Nephron progenitor cell (in vitro differentiated cells): Measurements from ENCODE around the gene GPR85.
"Not testable (repeated sequence)": the region's sequence is repeated elsewhere in the genome, so short reads cannot be mapped to it uniquely, and the experiment has no call there.

Experiments
- DNase-seq: peaks from one replicate; pipeline ENCODE4 v3.0.0; 2021
- H3K27ac Mint-ChIP-seq: 2 replicates; pipeline ENCODE4 v1.8.0; 2021; ENCODE audit warnings: mild to moderate bottlenecking, moderate library complexity, mixed read lengths
- H3K27me3 Mint-ChIP-seq: 2 replicates; pipeline ENCODE4 v1.8.0; 2021; ENCODE audit warnings: mild to moderate bottlenecking, low read depth, mixed read lengths; ENCODE audit not compliant: poor library complexity
- H3K36me3 Mint-ChIP-seq: 2 replicates; pipeline ENCODE4 v1.8.0; 2021; ENCODE audit warnings: low read depth, mixed read lengths
- H3K4me1 Mint-ChIP-seq: 2 replicates; pipeline ENCODE4 v1.8.0; 2021; ENCODE audit warnings: mixed read lengths
- H3K4me3 Mint-ChIP-seq: 2 replicates; pipeline ENCODE4 v1.8.0; 2021; ENCODE audit warnings: mild to moderate bottlenecking, moderate library complexity, mixed read lengths
- H3K9me3 Mint-ChIP-seq: 2 replicates; pipeline ENCODE4 v1.8.0; 2021; ENCODE audit warnings: mild to moderate bottlenecking, moderate library complexity, mixed read lengths
- TF ChIP-seq, protein P1 (sequence below): fragments of 200-600 bp; sonication (generic); IDR thresholded peaks from 2 replicates; pipeline ENCODE4 v1.5.0; 2021; ENCODE audit warnings: antibody characterized with exemption

The GPR85 gene

DNA sequence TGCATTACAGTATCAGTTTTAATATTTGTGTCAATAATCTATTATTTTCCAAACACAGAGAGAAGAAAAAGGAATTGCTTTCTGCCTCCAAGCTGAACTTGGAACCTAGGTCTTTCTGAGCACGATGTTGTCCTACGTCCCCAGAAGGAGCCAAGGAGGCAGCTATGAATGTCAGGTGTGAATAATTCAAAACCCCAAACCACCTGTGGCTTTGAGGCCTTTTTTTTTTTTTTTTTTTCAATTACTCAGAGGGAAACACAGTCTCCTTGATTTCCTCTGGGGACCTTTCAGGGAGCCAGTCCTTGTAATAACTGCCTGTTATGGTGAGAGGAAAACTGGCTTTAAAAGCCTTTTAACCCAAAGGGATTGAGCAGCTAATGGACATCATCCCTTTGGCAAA lies 8.3 kb downstream of the GPR85 start:
- peaks cover 50% of the 10 kb centered on the region for H3K27me3 Mint-ChIP-seq
- H3K36me3 Mint-ChIP-seq = no peaks in the 10 kb centered on the region
- TF ChIP-seq, protein P1, sequence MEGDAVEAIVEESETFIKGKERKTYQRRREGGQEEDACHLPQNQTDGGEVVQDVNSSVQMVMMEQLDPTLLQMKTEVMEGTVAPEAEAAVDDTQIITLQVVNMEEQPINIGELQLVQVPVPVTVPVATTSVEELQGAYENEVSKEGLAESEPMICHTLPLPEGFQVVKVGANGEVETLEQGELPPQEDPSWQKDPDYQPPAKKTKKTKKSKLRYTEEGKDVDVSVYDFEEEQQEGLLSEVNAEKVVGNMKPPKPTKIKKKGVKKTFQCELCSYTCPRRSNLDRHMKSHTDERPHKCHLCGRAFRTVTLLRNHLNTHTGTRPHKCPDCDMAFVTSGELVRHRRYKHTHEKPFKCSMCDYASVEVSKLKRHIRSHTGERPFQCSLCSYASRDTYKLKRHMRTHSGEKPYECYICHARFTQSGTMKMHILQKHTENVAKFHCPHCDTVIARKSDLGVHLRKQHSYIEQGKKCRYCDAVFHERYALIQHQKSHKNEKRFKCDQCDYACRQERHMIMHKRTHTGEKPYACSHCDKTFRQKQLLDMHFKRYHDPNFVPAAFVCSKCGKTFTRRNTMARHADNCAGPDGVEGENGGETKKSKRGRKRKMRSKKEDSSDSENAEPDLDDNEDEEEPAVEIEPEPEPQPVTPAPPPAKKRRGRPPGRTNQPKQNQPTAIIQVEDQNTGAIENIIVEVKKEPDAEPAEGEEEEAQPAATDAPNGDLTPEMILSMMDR = no peak
- H3K9me3 Mint-ChIP-seq = no peaks in the 10 kb centered on the region
- no peak overlapping the region for H3K4me3 Mint-ChIP-seq
- no peak overlapping the region for H3K27ac Mint-ChIP-seq
- H3K4me1 Mint-ChIP-seq = no peaks in the 10 kb centered on the region
- DNase-seq = no peak

DNA sequence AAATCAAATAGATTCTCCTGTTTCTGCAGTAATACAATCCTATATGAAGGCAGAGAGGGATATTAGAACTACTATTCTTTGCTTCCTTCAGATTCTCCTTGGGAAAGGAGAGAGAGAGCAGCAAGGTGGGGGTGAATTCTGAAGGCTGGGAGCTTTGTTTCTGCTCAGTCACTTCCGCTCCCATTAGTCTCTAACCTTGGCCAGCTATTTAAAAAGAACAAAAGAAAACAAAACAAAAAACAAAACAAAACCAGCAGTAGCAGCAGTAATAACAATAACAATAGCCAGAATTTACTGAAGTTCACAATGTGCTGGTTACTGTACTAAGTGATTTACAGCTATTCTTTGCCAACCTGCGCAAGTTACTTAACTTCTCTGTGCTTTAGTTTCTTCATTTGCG lies 9.9 kb downstream of the GPR85 start:
- Mint-ChIP-seq H3K4me1 (no peaks in the 10 kb centered on the region), H3K4me3 (no peak overlapping the region), H3K36me3 (no peaks in the 10 kb centered on the region), H3K27ac (no peak overlapping the region), H3K27me3 (peaks cover 42% of the 10 kb centered on the region), H3K9me3 (no peaks in the 10 kb centered on the region)
- DNase-seq = no peak
- TF ChIP-seq, protein P1 = no peak

DNA sequence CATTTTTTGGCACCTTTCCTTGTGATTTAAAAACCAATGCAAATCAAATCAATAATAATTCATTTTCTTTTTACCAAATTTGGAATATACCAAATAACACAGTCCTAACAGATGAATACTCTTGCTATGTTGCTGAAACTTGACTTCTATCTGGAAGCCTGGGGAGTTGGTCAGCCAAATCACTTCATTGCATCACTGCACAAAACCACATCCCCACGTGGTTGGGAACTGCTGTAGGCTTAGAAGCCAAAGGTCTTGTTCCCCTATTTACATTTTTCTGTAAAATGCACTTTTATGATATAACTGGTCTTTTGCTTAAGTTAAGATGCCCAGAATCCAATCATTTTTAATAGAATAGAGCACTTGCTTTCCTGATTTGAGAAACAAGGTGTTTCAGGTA lies 15.2 kb downstream of the GPR85 start:
- TF ChIP-seq, protein P1 = no peak
- H3K9me3 Mint-ChIP-seq = no peaks in the 10 kb centered on the region
- no peaks in the 10 kb centered on the region for H3K4me1 Mint-ChIP-seq
- DNase-seq = no peak
- H3K4me3 Mint-ChIP-seq = no peak overlapping the region
- no peaks in the 10 kb centered on the region for H3K36me3 Mint-ChIP-seq
- no peak overlapping the region for H3K27ac Mint-ChIP-seq
- peaks cover 18% of the 10 kb centered on the region for H3K27me3 Mint-ChIP-seq

DNA sequence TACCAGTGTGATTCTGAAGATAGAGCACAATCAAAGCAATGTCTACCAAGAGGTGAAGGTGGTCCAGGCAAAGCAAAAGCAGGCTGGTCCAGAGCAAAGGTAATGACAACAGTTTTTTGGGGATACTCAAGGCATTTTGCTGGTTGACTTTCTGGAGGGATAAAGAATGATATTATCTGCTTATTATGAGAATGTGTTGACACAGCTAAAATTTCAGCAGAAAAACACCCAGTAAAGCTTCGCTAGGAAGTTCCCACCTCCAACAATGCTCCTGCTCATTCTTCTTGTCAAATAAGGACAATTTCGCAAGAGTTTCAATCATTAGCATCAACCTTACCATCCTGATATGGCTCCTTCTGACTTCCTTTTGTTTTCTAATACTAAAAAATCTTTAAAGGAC lies 24.1 kb downstream of the GPR85 start:
- TF ChIP-seq, protein P1 = no peak
- no peaks in the 10 kb centered on the region for H3K36me3 Mint-ChIP-seq
- no peak for DNase-seq
- no peaks in the 10 kb centered on the region for H3K9me3 Mint-ChIP-seq
- H3K27me3 Mint-ChIP-seq = peaks cover 5% of the 10 kb centered on the region
- H3K27ac Mint-ChIP-seq = no peak overlapping the region
- H3K4me1 Mint-ChIP-seq = no peaks in the 10 kb centered on the region
- no peak overlapping the region for H3K4me3 Mint-ChIP-seq

DNA sequence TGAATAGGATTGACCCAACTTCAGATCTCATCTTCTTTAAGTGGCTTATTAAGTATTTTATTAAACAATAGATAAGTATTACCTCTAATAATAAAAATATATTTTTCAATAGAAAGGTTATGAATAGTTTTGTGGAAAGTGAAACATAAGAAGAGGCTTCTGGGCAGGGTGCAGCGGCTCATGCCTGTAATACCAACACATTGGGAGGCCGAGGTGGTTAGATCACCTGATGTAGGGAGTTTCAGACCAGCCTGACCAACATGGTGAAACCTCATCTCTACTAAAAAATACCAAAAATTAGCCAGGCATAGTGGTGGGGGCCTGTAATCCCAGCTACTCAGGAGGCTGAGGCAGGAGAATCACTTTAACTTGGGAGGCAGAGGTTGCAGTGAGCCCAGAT lies 26.5 kb downstream of the GPR85 start:
- H3K9me3 Mint-ChIP-seq = no peaks in the 10 kb centered on the region
- no peak for DNase-seq
- no peaks in the 10 kb centered on the region for H3K36me3 Mint-ChIP-seq
- no peaks in the 10 kb centered on the region for H3K4me1 Mint-ChIP-seq
- peaks cover 4% of the 10 kb centered on the region for H3K27me3 Mint-ChIP-seq
- TF ChIP-seq, protein P1 = no peak
- no peak overlapping the region for H3K4me3 Mint-ChIP-seq
- H3K27ac Mint-ChIP-seq = no peak overlapping the region

DNA sequence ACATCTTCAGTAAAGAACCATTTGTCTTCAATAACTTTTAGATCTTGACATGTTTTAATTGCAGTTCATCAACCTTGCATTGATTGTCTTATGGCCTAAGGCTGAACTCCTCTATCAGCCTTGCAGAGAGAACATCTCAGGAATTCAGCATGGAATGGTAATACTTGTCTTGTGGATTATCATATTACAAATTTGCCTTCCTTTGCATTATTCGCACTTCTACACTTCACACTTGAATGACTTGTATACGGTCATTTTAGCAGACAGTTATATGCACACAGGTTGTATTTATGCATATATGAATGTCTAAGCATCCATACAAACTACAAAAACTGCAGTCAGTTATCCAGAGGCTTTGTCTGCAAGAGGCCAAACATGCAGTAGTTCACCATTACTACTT lies 31.7 kb downstream of the GPR85 start:
- TF ChIP-seq, protein P1 = no peak
- Mint-ChIP-seq H3K9me3 (peaks cover 14% of the 10 kb centered on the region), H3K27ac (no peak overlapping the region), H3K4me3 (no peak overlapping the region), H3K4me1 (no peaks in the 10 kb centered on the region), H3K36me3 (no peaks in the 10 kb centered on the region), H3K27me3 (peaks cover 9% of the 10 kb centered on the region)
- DNase-seq = no peak

DNA sequence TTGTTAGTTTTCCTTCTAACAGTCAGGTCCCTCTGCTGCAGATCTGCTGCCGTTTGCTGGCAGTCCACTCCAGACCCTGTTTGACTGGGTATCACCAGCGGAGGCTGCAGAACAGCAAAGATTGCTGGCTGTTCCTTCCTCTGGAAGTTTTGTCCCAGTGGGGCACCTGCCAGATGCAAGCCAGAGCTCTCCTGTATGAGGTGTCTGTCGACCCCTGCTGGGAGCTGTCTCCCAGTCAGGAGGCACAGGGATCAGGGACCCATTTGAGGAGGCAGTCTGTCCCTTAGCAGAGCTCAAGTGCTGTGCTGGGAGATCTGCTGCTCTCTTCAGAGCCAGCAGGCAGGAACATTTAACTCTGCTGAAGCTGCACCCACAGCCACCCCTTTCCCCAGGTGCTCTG lies 32.4 kb downstream of the GPR85 start:
- not testable (repeated sequence) for H3K4me1 Mint-ChIP-seq, DNase-seq, H3K27ac Mint-ChIP-seq, H3K4me3 Mint-ChIP-seq, H3K27me3 Mint-ChIP-seq, H3K36me3 Mint-ChIP-seq
- H3K9me3 Mint-ChIP-seq = peaks cover 18% of the 10 kb centered on the region

DNA sequence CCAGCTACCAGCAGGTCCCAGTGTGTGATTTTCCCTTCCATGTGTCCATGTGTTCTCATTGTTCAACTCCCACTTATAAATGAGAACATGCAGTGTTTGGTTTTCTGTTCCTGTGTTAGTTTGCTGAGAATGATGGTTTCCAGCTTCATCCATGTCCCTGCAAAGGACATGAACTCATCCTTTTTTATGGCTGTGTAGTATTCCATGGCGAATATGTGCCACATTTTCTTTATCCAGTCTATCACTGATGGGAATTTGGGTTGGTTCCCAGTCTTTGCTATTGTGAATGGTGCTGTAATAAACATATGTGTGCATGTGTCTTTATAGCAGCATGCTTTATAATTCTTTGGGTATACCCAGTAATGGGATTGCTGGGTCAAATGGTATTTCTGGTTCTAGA lies 37.4 kb downstream of the GPR85 start:
- not testable (repeated sequence) for H3K27ac Mint-ChIP-seq, H3K4me1 Mint-ChIP-seq, H3K27me3 Mint-ChIP-seq, DNase-seq, H3K36me3 Mint-ChIP-seq, H3K4me3 Mint-ChIP-seq
- peaks cover 18% of the 10 kb centered on the region for H3K9me3 Mint-ChIP-seq
